Cardiac muscle cell (in vitro differentiated cells and primary cell): ENCODE measurements around the gene PPP1CA. TPM values are rescaled to one million over a fixed set of nuclear protein-coding genes. Genes with fewer than 3 reads are reported as not detected.

Experiments used
- DNase-seq, 2 donors: peaks; one replicate each; pipeline versions ENCODE4 v3.0.0 to v3.0.0-alpha.2; 2010 to 2017; ENCODE audit warnings: low read depth in 1 of 2, low spot score in 1 of 2
- H3K27ac ChIP-seq: fragments of 200-600 bp; sonication (generic); 2 replicates; pipeline ENCODE4 v1.5.1; 2016
- H3K27me3 ChIP-seq: fragments of 200-600 bp; sonication (generic); 2 replicates; pipeline ENCODE4 v1.6.0; 2016; ENCODE audit warnings: control low read depth
- H3K36me3 ChIP-seq: fragments of 200-600 bp; sonication (generic); 2 replicates; pipeline ENCODE4 v1.5.1; 2016; ENCODE audit warnings: control low read depth
- H3K4me1 ChIP-seq: fragments of 200-600 bp; sonication (generic); 2 replicates; pipeline ENCODE4 v1.8.1; 2017; ENCODE audit warnings: low read depth, mild to moderate bottlenecking, mixed run types
- H3K4me3 ChIP-seq: fragments of 200-600 bp; sonication (generic); 2 replicates; pipeline ENCODE4 v1.5.1; 2016; ENCODE audit warnings: mild to moderate bottlenecking
- H3K9me3 ChIP-seq: fragments of 200-600 bp; sonication (generic); 2 replicates; pipeline ENCODE4 v1.5.1; 2017; ENCODE audit warnings: low read depth, mild to moderate bottlenecking, control low read depth
- polyA plus RNA-seq: library from polyadenylated mRNA; unstranded; fragments of >200 nt; fragmentation: Nextera tagmentation; extraction: Ambion mirVana; gene quantifications from 2 replicates; pipeline ENCODE4 v1.2.1, GENCODE V29; 2016
- total RNA-seq: library from RNA; depleted of rRNA; stranded (reverse); fragments of >200 nt; gene quantifications from 2 replicates; pipeline ENCODE4 v1.2.3, GENCODE V29; 2016
- TF ChIP-seq, protein P1 (sequence below): IDR thresholded peaks from 2 replicates; pipeline ENCODE4 v1.5.1; 2012; ENCODE audit warnings: low read depth, mild to moderate bottlenecking, low read length

The PPP1CA gene
- total and polyA plus RNA-seq, 2 experiments from 2014 or later = 142 to 235 TPM

DNA sequence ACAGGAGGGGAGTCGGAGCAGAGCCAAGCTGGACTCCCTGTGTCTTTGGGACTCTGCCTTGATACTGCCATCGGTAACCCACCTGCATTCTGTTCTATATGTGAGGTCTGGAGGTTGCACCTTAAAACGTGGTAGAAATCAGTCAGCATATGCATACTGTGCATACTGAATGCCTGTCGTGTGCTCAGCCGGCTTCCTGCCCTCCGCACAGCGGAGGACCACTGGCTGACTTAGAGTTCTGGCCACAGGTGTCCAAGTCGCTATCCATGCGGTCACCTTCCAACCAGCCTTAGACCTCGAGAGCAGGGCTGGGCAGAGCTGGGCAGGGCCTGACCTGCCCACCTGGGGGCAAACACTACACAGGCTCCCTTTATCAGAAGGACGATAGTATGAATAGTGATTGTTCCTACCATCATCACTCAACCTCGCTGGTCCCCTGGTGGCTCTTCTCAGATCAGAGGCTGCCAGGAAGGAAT, 6.1 kb upstream of the PPP1CA start:
- no peak for DNase-seq
- TF ChIP-seq, protein P1, sequence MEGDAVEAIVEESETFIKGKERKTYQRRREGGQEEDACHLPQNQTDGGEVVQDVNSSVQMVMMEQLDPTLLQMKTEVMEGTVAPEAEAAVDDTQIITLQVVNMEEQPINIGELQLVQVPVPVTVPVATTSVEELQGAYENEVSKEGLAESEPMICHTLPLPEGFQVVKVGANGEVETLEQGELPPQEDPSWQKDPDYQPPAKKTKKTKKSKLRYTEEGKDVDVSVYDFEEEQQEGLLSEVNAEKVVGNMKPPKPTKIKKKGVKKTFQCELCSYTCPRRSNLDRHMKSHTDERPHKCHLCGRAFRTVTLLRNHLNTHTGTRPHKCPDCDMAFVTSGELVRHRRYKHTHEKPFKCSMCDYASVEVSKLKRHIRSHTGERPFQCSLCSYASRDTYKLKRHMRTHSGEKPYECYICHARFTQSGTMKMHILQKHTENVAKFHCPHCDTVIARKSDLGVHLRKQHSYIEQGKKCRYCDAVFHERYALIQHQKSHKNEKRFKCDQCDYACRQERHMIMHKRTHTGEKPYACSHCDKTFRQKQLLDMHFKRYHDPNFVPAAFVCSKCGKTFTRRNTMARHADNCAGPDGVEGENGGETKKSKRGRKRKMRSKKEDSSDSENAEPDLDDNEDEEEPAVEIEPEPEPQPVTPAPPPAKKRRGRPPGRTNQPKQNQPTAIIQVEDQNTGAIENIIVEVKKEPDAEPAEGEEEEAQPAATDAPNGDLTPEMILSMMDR = no peak
- H3K36me3 ChIP-seq = no peaks in the 10 kb centered on the region
- no peaks in the 10 kb centered on the region for H3K4me1 ChIP-seq
- no peaks in the 10 kb centered on the region for H3K27me3 ChIP-seq
- H3K27ac ChIP-seq = no peak overlapping the region
- no peak overlapping the region for H3K4me3 ChIP-seq
- H3K9me3 ChIP-seq = no peaks in the 10 kb centered on the region

DNA sequence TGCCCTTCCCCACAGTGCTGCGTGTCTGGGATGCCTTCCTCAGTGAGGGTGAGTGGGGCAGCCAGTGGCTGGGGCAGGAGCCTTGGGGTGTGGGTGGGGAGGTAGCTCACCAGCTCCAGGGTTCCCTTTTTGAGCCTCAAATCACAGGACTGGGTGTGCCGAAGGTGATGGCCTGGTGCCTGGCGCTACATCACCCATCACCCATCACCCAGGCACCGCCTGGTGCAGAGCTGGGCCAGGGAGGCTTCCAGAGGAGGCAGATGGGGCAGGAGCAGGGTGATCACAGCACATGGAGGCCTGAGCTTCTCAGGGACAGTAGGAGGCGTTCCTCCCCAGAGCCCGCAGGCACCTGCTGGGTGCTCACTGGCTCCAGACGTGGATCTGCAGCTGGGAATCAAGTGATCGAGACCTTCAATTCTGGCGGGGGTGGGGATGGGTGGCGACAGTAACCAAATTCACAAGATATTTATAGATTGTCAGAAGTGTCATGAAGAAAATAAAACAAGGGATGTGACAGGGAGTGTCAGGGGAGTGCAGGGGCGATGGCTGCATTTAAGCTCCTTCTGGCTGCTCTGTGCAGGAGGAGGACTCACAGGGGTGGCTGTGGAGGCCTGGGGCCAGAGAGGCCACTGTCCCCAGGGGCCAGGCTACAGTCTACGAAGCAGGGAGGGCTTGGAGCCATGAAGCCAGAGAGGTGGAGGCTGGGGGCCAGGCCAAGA, 5.5 kb upstream of the PPP1CA start:
- Histone ChIP-seq H3K4me1 (peaks cover 4% of the 10 kb centered on the region), H3K4me3 (no peak overlapping the region), H3K36me3 (no peaks in the 10 kb centered on the region), H3K9me3 (no peaks in the 10 kb centered on the region), H3K27me3 (no peaks in the 10 kb centered on the region), H3K27ac (no peak overlapping the region)
- TF ChIP-seq, protein P1 = no peak
- no peak for DNase-seq

DNA sequence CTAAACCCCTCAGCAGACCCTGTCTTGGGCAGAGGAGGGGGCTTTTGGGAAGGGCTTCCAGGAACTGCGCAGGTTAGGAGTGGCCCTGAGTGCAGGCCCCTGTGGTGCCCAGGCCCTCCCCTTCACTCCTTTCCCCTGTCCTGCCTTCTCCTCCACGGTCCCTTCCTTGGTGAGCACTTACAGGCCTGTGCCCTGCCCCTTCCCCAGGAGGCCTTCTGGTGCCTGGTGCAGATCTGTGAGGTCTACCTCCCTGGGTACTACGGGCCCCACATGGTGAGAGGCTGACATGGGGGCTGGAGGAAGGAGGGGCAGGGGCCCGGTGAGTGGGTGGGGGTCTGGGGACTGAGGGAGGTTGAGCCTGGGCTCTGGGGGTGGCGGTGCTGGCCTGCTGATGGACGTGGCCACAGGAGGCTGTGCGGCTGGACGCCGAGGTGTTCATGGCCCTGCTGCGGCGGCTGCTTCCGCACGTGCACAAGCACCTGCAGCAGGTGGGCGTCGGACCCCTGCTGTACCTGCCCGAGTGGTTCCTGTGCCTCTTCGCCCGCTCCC, 4.8 kb upstream of the PPP1CA start:
- no peaks in the 10 kb centered on the region for H3K27me3 ChIP-seq
- TF ChIP-seq, protein P1 = no peak
- H3K4me1 ChIP-seq = peaks cover 5% of the 10 kb centered on the region
- no peak overlapping the region for H3K4me3 ChIP-seq
- no peaks in the 10 kb centered on the region for H3K36me3 ChIP-seq
- no peak overlapping the region for H3K27ac ChIP-seq
- no peaks in the 10 kb centered on the region for H3K9me3 ChIP-seq
- DNase-seq = no peak

DNA sequence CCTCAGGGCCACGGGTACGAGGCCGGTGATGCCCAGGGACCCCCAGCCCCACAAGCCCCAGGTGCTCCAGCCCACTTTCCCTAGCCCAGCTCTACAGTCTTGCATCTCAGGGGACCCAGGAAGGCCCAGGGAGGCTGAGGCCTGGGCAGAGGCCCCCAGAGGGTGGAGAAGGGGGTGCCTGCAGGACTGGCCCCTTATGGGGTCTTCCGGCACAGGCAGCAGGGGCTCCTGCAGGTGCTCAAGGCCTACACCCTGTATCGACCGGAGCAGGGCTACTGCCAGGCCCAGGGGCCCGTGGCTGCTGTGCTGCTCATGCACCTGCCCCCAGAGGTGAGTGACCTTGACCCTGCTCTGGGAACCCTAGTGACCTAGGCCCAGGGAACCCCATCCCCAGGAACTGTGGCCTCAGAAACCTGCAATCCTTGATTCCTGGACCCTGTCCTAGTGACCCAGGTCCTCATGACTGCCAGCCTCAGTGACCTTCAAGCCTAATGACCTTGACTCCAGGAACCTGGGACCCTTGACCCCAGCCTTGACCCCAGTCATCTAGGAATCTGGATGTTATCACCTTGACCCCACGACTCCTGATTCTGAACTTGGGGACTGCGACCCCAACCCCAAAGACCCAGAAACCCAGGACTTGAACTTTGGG, 4.2 kb upstream of the PPP1CA start:
- DNase-seq = no peak
- TF ChIP-seq, protein P1 = no peak
- Histone ChIP-seq H3K4me1 (peaks cover 6% of the 10 kb centered on the region), H3K4me3 (no peak overlapping the region), H3K27me3 (no peaks in the 10 kb centered on the region), H3K9me3 (no peaks in the 10 kb centered on the region), H3K36me3 (no peaks in the 10 kb centered on the region), H3K27ac (no peak overlapping the region)

DNA sequence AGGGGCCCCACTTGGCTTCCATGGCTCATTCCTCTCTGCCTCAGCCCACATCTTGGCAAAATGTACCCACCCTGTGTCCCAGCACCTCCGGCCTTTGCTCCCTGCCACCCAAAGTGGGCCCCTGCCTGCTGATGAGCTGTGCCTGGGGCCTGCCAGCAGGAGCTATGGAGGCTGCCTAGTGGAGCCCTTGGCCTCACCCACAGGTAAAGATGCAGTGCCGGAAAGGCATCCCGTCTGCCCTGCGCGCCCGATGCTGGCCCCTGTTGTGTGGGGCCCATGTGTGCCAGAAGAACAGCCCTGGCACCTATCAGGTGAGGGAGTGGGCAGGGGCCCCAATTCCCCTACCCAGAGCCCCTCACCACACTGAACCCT, 3.5 kb upstream of the PPP1CA start:
- H3K27me3 ChIP-seq = no peaks in the 10 kb centered on the region
- H3K9me3 ChIP-seq = no peaks in the 10 kb centered on the region
- DNase-seq = no peak
- H3K4me3 ChIP-seq = no peak overlapping the region
- H3K36me3 ChIP-seq = no peaks in the 10 kb centered on the region
- TF ChIP-seq, protein P1 = no peak
- H3K27ac ChIP-seq = no peak overlapping the region
- H3K4me1 ChIP-seq = peaks cover 10% of the 10 kb centered on the region
